Adrenal gland (tissue), 12 donors: Measurements from ENCODE around the gene SETD2. TPM values are rescaled to one million over a fixed set of nuclear protein-coding genes. Genes with fewer than 3 reads are reported as not detected.

Experiments used
- DNase-seq, 7 donors: peaks; one replicate each; pipeline ENCODE4 v3.0.0-alpha.2; 2019 to 2020
- H3K27ac ChIP-seq, 5 donors: fragments of 200-600 bp; sonication (generic) in 4 of 5; 1 replicate in 3 of 5; 2 replicates in 2 of 5; pipeline versions ENCODE4 v1.5.1 to v1.8.0; 2016 to 2020; ENCODE audit warnings: mild to moderate bottlenecking in 1 of 5
- H3K27me3 ChIP-seq: fragments of 200-600 bp; 2 replicates; pipeline ENCODE4 v1.8.0; 2021
- H3K36me3 ChIP-seq, 2 donors: fragments of 200-600 bp; replicated peaks in 1 of 2; 1 replicate in 1 of 2; 2 replicates in 1 of 2; pipeline versions ENCODE4 v1.5.1 to v1.8.0; 2018 to 2022
- H3K4me1 ChIP-seq, 2 donors: fragments of 200-600 bp; replicated peaks in 1 of 2; 1 replicate in 1 of 2; 2 replicates in 1 of 2; pipeline versions ENCODE4 v1.5.1 to v1.8.0; 2018 to 2021
- H3K4me3 ChIP-seq, 4 donors: fragments of 200-600 bp; sonication (generic) in 3 of 4; one replicate each; pipeline ENCODE4 v1.5.1; 2016 to 2018
- H3K9me3 ChIP-seq, 3 donors: fragments of 200-600 bp; sonication (generic) in 1 of 3; replicated peaks in 1 of 3; 1 replicate in 2 of 3; 2 replicates in 1 of 3; pipeline versions ENCODE4 v1.5.1 to v1.8.0; 2016 to 2021
- CTCF ChIP-seq, 6 experiments: fragments of 450-650 bp in 4 of 6; fragments of 200-600 bp in 2 of 6; sonication (generic) in 1 of 6; IDR thresholded peaks; 1 replicate in 5 of 6; 2 replicates in 1 of 6; pipeline versions ENCODE4 v1.5.1 to v1.8.0; 2016 to 2021; ENCODE audit warnings: antibody characterized with exemption in 6 of 6, mild to moderate bottlenecking in 2 of 6, moderate library complexity in 1 of 6
- POLR2A ChIP-seq, 2 donors: fragments of 450-650 bp; IDR thresholded peaks; one replicate each; pipeline ENCODE4 v1.6.1; 2017; ENCODE audit warnings: antibody characterized with exemption in 2 of 2, mild to moderate bottlenecking in 2 of 2, moderate library complexity in 1 of 2
- WGBS, 4 donors: extraction: QIAGEN DNeasy Blood & Tissue Kit in 2 of 4; methylation state at CpG; one replicate each; pipeline versions ENCODE4 v1.1.5 to v1.1.7; 2013 to 2017; 5-methylcytosine and 5-hydroxymethylcytosine counted together
- intact Hi-C, 2 donors: fragments of 100-400 bp; cut with DNase I; formaldehyde crosslinking; loops; one replicate each; pipeline versions ENCODE4 v1.14.1 to v1.15.0; 2022 to 2023
- polyA plus RNA-seq, 3 donors: library from polyadenylated mRNA; stranded (reverse); fragments of 200-250 nt in 2 of 3; fragments of 350-450 nt in 1 of 3; fragmentation: Illumina TruSeq in 1 of 3; extraction: RNeasy Lipid Tissue Mini Kit (QIAGEN cat#74804) in 1 of 3; gene quantifications; one replicate each; pipeline ENCODE4 v1.2.3, GENCODE V29; 2013 to 2014
- total RNA-seq, 9 donors: library from RNA; depleted of rRNA in 4 of 9; stranded (reverse); fragments of >200 nt in 4 of 9; fragments of 120-200 nt in 1 of 9; fragmentation: NEBNext Ultra II Directional in 1 of 9; extraction: Animal tissue kit (Norgen Biotek cat#: 25700) in 1 of 9; gene quantifications; one replicate each; pipeline versions ENCODE4 v1.1.0 to v1.2.4, GENCODE V29; 2013 to 2023
- donor health status: healthy with polysubstance abuse.
- donor health status: Bipolar disorder and iron deficiency.
- donor health status: DM: yes; HTN: yes; CAD: no.
- donor health status: DM: no; HTN: no; CAD: no.
- donor health status: DM: no; HTN: no; CAD: no.
- donor health status: DM: yes; HTN: yes; CAD: no.

SETD2 gene
- total and polyA plus RNA-seq, 12 donors = 12.6 to 58.9 (median 39.1) TPM

- no peaks in the 10 kb centered on the region for H3K9me3 ChIP-seq
- H3K27me3 ChIP-seq = no peaks in the 10 kb centered on the region
- intact Hi-C loops = no loop called here
- no peak for TF ChIP-seq POLR2A (IDR thresholded peaks at IDR 0.05)
- TF ChIP-seq CTCF (IDR thresholded peaks at IDR 0.05) = no peak
- WGBS, 4 donors = 60 to 68% (median 66%) methylated on average over 2 of the region's 2 CpGs
- no peak overlapping the region for H3K27ac ChIP-seq
- H3K36me3 ChIP-seq = peaks cover 0 to 14% of the 10 kb centered on the region in 2 donors
- no peak for DNase-seq
- no peak overlapping the region for H3K4me3 ChIP-seq
- no peaks in the 10 kb centered on the region for H3K4me1 ChIP-seq
Observed at GRCh38 chr3:47103619-47104018, 60.3 kb downstream of the SETD2 start.

- TF ChIP-seq CTCF (IDR thresholded peaks at IDR 0.05) (no peak), POLR2A (IDR thresholded peaks at IDR 0.05) (no peak)
- Histone ChIP-seq H3K36me3 (peaks cover 0 to 23% of the 10 kb centered on the region in 2 donors), H3K27me3 (no peaks in the 10 kb centered on the region), H3K9me3 (no peaks in the 10 kb centered on the region), H3K4me1 (peaks cover 0 to under 1% of the 10 kb centered on the region in 2 donors), H3K4me3 (no peak overlapping the region), H3K27ac (no peak overlapping the region)
- 92 to 98% (median 96%) methylated on average over 6 of the region's 6 CpGs for WGBS, 4 donors
- intact Hi-C loops = no loop called here
- no peak for DNase-seq
Observed at GRCh38 chr3:47102081-47102600, 61.8 kb downstream of the SETD2 start.

- DNase-seq = no peak
- Histone ChIP-seq H3K27me3 (no peaks in the 10 kb centered on the region), H3K4me3 (no peak overlapping the region), H3K4me1 (peaks cover 0 to 8% of the 10 kb centered on the region in 2 donors), H3K27ac (no peak overlapping the region), H3K9me3 (no peaks in the 10 kb centered on the region), H3K36me3 (peaks cover 0 to 37% of the 10 kb centered on the region in 2 donors)
- intact Hi-C loops = no loop called here
- TF ChIP-seq POLR2A (IDR thresholded peaks at IDR 0.05) (no peak), CTCF (IDR thresholded peaks at IDR 0.05) (no peak)
- 58 to 71% (median 64%) methylated on average over 2 of the region's 2 CpGs for WGBS, 4 donors
Observed at GRCh38 chr3:47098910-47099309, 65.0 kb downstream of the SETD2 start.

GRCh38 chr3:47097864-47098263 is 66.0 kb downstream of the SETD2 start:
- intact Hi-C loops = no loop called here
- no peaks in the 10 kb centered on the region for H3K9me3 ChIP-seq
- no peak overlapping the region for H3K4me3 ChIP-seq
- H3K36me3 ChIP-seq = peaks cover 0 to 31% of the 10 kb centered on the region in 2 donors
- WGBS, 4 donors = 93 to 98% (median 94%) methylated on average over 5 of the region's 5 CpGs
- H3K27ac ChIP-seq = no peak overlapping the region
- TF ChIP-seq CTCF (IDR thresholded peaks at IDR 0.05) (no peak), POLR2A (IDR thresholded peaks at IDR 0.05) (no peak)
- peaks cover 0 to 8% of the 10 kb centered on the region in 2 donors for H3K4me1 ChIP-seq
- DNase-seq = no peak
- no peaks in the 10 kb centered on the region for H3K27me3 ChIP-seq
